Adrenal gland (tissue), 12 donors: ENCODE data around the gene IPP. TPM values are rescaled to one million over a fixed set of nuclear protein-coding genes. Genes with fewer than 3 reads are reported as not detected.
"Not testable (repeated sequence)": the region's sequence is repeated elsewhere in the genome, so short reads cannot be mapped to it uniquely, and the experiment has no call there.

Experiments used
- DNase-seq, 7 donors: peaks; one replicate each; pipeline ENCODE4 v3.0.0-alpha.2; 2019 to 2020
- H3K27ac ChIP-seq, 5 donors: fragments of 200-600 bp; sonication (generic) in 4 of 5; 1 replicate in 3 of 5; 2 replicates in 2 of 5; pipeline versions ENCODE4 v1.5.1 to v1.8.0; 2016 to 2020; ENCODE audit warnings: mild to moderate bottlenecking in 1 of 5
- H3K27me3 ChIP-seq: fragments of 200-600 bp; 2 replicates; pipeline ENCODE4 v1.8.0; 2021
- H3K36me3 ChIP-seq, 2 donors: fragments of 200-600 bp; replicated peaks in 1 of 2; 1 replicate in 1 of 2; 2 replicates in 1 of 2; pipeline versions ENCODE4 v1.5.1 to v1.8.0; 2018 to 2022
- H3K4me1 ChIP-seq, 2 donors: fragments of 200-600 bp; replicated peaks in 1 of 2; 1 replicate in 1 of 2; 2 replicates in 1 of 2; pipeline versions ENCODE4 v1.5.1 to v1.8.0; 2018 to 2021
- H3K4me3 ChIP-seq, 4 donors: fragments of 200-600 bp; sonication (generic) in 3 of 4; one replicate each; pipeline ENCODE4 v1.5.1; 2016 to 2018
- H3K9me3 ChIP-seq, 3 donors: fragments of 200-600 bp; sonication (generic) in 1 of 3; replicated peaks in 1 of 3; 1 replicate in 2 of 3; 2 replicates in 1 of 3; pipeline versions ENCODE4 v1.5.1 to v1.8.0; 2016 to 2021
- CTCF ChIP-seq, 6 experiments: fragments of 450-650 bp in 4 of 6; fragments of 200-600 bp in 2 of 6; sonication (generic) in 1 of 6; IDR thresholded peaks; 1 replicate in 5 of 6; 2 replicates in 1 of 6; pipeline versions ENCODE4 v1.5.1 to v1.8.0; 2016 to 2021; ENCODE audit warnings: antibody characterized with exemption in 6 of 6, mild to moderate bottlenecking in 2 of 6, moderate library complexity in 1 of 6
- POLR2A ChIP-seq, 2 donors: fragments of 450-650 bp; IDR thresholded peaks; one replicate each; pipeline ENCODE4 v1.6.1; 2017; ENCODE audit warnings: antibody characterized with exemption in 2 of 2, mild to moderate bottlenecking in 2 of 2, moderate library complexity in 1 of 2
- WGBS, 4 donors: extraction: QIAGEN DNeasy Blood & Tissue Kit in 2 of 4; methylation state at CpG; one replicate each; pipeline versions ENCODE4 v1.1.5 to v1.1.7; 2013 to 2017; 5-methylcytosine and 5-hydroxymethylcytosine counted together
- intact Hi-C, 2 donors: fragments of 100-400 bp; cut with DNase I; formaldehyde crosslinking; loops; one replicate each; pipeline versions ENCODE4 v1.14.1 to v1.15.0; 2022 to 2023
- polyA plus RNA-seq, 3 donors: library from polyadenylated mRNA; stranded (reverse); fragments of 200-250 nt in 2 of 3; fragments of 350-450 nt in 1 of 3; fragmentation: Illumina TruSeq in 1 of 3; extraction: RNeasy Lipid Tissue Mini Kit (QIAGEN cat#74804) in 1 of 3; gene quantifications; one replicate each; pipeline ENCODE4 v1.2.3, GENCODE V29; 2013 to 2014
- total RNA-seq, 9 donors: library from RNA; depleted of rRNA in 4 of 9; stranded (reverse); fragments of >200 nt in 4 of 9; fragments of 120-200 nt in 1 of 9; fragmentation: NEBNext Ultra II Directional in 1 of 9; extraction: Animal tissue kit (Norgen Biotek cat#: 25700) in 1 of 9; gene quantifications; one replicate each; pipeline versions ENCODE4 v1.1.0 to v1.2.4, GENCODE V29; 2013 to 2023
- donor health status: healthy with polysubstance abuse.
- donor health status: Bipolar disorder and iron deficiency.
- donor health status: DM: yes; HTN: yes; CAD: no.
- donor health status: DM: no; HTN: no; CAD: no.
- donor health status: DM: no; HTN: no; CAD: no.
- donor health status: DM: yes; HTN: yes; CAD: no.

The IPP gene
- total and polyA plus RNA-seq, 12 donors, result 2.8 to 23.9 (median 11.3) TPM

- peak in 6 of 7 donors; percentile 50 to 66 (median 62) for DNase-seq
- Histone ChIP-seq H3K27me3 (no peaks in the 10 kb centered on the region), H3K9me3 (no peaks in the 10 kb centered on the region), H3K36me3 (no peaks in the 10 kb centered on the region), H3K4me3 (no peak overlapping the region), H3K4me1 (peaks cover 38 to 74% of the 10 kb centered on the region in 2 donors), H3K27ac (peak overlapping the region in 3 of 5 donors; percentile 35 to 55 (median 46))
- WGBS, 4 donors, result 0 to 2% (median 2%) methylated on average over 3 of the region's 3 CpGs
- TF ChIP-seq POLR2A (IDR thresholded peaks at IDR 0.05), result no peak
- TF ChIP-seq CTCF (IDR thresholded peaks at IDR 0.05), result no peak
- intact Hi-C loops, result no loop called here
Measured at GRCh38 chr1:45679123-45679522, 71.3 kb downstream of the IPP start.

DNA sequence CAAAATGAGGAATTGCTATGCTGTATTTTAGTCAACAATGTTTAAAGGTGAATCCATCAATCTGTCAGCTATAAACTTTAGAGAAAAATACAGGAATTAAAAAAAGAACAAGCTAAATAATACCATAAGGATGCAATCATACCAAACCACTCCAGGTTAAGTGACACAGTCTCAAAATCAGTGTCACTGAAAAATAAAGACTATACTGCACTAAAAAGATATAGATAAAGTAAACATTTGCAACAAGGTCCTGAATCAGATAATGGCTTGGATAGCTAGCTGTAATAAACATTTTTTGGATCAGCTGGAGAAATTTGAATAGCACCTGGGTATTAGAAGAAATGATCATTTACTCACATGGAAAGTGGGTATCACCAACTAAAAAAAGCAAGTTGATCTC, 72.0 kb downstream of the IPP start:
- H3K9me3 ChIP-seq, result no peaks in the 10 kb centered on the region
- intact Hi-C loops, result no loop called here
- no peak overlapping the region for H3K4me3 ChIP-seq
- no peak for DNase-seq
- TF ChIP-seq POLR2A (IDR thresholded peaks at IDR 0.05) (no peak), CTCF (IDR thresholded peaks at IDR 0.05) (no peak)
- peak overlapping the region in 1 of 5 donors; percentile 55 for H3K27ac ChIP-seq
- H3K4me1 ChIP-seq, result peaks cover 38 to 68% of the 10 kb centered on the region in 2 donors
- no peaks in the 10 kb centered on the region for H3K36me3 ChIP-seq
- no peaks in the 10 kb centered on the region for H3K27me3 ChIP-seq

DNA sequence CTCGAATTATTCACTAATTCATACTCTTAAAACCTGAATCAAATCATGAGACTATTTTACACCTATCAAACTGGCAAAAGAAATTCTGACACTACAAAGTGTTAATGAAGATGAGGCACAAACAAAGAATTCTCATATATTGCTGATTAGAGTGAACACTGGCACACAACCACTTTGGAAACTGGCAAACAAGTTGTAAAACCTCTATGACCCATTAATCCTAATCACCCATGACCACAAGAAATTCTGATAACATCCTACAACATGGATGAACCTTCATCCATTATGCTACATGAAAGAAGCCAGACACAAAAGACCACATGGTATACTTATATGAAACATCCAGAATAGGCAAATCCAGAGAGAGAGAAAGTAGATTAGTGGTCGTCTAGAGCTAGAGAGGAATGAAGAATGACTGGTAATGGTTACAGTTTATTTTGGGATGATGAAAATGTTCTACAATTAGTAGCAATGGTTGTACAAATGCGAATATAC, 72.7 kb downstream of the IPP start:
- TF ChIP-seq CTCF (IDR thresholded peaks at IDR 0.05) (no peak), POLR2A (IDR thresholded peaks at IDR 0.05) (no peak)
- 60 to 67% (median 62%) methylated on average over 3 of the region's 3 CpGs for WGBS, 4 donors
- no peak for DNase-seq
- peaks cover 38 to 61% of the 10 kb centered on the region in 2 donors for H3K4me1 ChIP-seq
- no peak overlapping the region for H3K27ac ChIP-seq
- H3K27me3 ChIP-seq, result no peaks in the 10 kb centered on the region
- no peak overlapping the region for H3K4me3 ChIP-seq
- H3K9me3 ChIP-seq, result no peaks in the 10 kb centered on the region
- H3K36me3 ChIP-seq, result no peaks in the 10 kb centered on the region
- intact Hi-C loops, result no loop called here

DNA sequence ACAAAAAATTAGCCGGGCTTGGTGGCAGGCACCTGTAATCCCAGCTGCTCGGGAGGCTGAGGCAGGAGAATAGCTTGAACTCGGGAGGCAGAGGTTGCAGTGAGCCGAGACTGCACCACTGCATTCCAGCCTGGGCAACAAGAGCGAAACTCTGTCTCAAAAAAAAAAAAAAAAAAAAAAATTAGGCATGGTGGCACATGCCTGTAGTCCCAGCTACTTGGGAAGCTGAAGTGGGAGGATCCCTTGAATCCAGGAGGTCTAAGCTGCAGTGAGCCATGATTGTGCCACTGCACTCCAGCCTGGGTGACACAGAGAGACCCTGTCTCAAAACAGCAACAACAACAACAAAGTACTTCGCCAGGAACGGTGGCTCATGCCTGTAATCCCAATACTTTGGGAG, 73.9 kb downstream of the IPP start:
- 90 to 98% (median 93%) methylated on average over 6 to 7 of the region's 7 CpGs for WGBS, 4 donors
- intact Hi-C loops, DNase-seq, H3K27me3 ChIP-seq, H3K4me3 ChIP-seq, H3K36me3 ChIP-seq, H3K9me3 ChIP-seq: not testable (repeated sequence)
- H3K4me1 ChIP-seq, result peaks cover 36 to 48% of the 10 kb centered on the region in 2 donors
- H3K27ac ChIP-seq, result peak overlapping the region in 1 of 5 donors; percentile 36

- intact Hi-C loops, result no loop called here
- H3K4me3 ChIP-seq, result no peak overlapping the region
- H3K4me1 ChIP-seq, result peaks cover 24 to 38% of the 10 kb centered on the region in 2 donors
- 77 to 88% (median 85%) methylated on average over 5 of the region's 5 CpGs for WGBS, 4 donors
- H3K27me3 ChIP-seq, result no peaks in the 10 kb centered on the region
- no peaks in the 10 kb centered on the region for H3K9me3 ChIP-seq
- no peak overlapping the region for H3K27ac ChIP-seq
- H3K36me3 ChIP-seq, result no peaks in the 10 kb centered on the region
- TF ChIP-seq POLR2A (IDR thresholded peaks at IDR 0.05) (no peak), CTCF (IDR thresholded peaks at IDR 0.05) (no peak)
- DNase-seq, result no peak
Measured at GRCh38 chr1:45674478-45674877, 76.0 kb downstream of the IPP start.
